ENCODE data around the gene RTRAF.
A peak's percentile ranks its signal among the peaks of the same experiment; 100 is the strongest.

The RTRAF gene

GRCh38 chr14:51988221-51988620 lies 1.1 kb upstream of the RTRAF start:
- Histone ChIP-seq H3K27ac (no peak overlapping the region), H3K27me3 (ENCODE audit: control insufficient read depth, insufficient read depth, low read length) (no peaks in the 10 kb centered on the region), H3K4me2 (ENCODE audit: low read length) (no peak overlapping the region), H3K9ac (no peak overlapping the region), H2AFZ (peak overlapping the region; percentile 97), H3K4me3 (ENCODE audit: low read depth, low read length) (peak overlapping the region; percentile 93), H3K79me2 (peaks cover 15% of the 10 kb centered on the region), H3K4me1 (no peaks in the 10 kb centered on the region), H3K9me3 (ENCODE audit: control insufficient read depth, low read length) (no peaks in the 10 kb centered on the region), H3K36me3 (ENCODE audit: control insufficient read depth, insufficient read depth, low read length) (no peaks in the 10 kb centered on the region)
- TF ChIP-seq CTCF (IDR thresholded peaks at IDR 0.05) = no peak

DNA sequence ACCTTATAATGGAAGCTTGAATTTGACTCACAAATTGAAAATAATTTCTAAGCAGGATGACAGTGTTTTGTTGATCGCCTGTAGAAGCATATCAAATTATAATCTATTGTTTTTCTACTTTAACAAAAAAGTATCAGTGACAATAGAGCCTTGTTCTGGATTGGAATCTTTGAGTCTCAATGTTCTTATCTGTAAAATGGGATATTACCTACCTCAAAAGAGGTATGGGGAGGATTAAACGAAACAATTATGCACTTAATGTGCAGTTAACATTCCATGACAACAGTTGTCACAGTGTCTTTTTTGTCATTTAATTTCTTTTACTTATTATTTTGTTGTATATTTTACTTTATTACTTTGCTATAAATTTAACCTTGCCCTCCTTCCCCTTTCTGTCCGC lies 1.1 kb downstream of the RTRAF start:
- no peak for TF ChIP-seq CTCF (IDR thresholded peaks at IDR 0.05)
- no peaks in the 10 kb centered on the region for H3K4me1 ChIP-seq
- no peak overlapping the region for H3K9ac ChIP-seq
- no peaks in the 10 kb centered on the region for H3K36me3 ChIP-seq (ENCODE audit: control insufficient read depth, insufficient read depth, low read length)
- H3K9me3 ChIP-seq (ENCODE audit: control insufficient read depth, low read length) = no peaks in the 10 kb centered on the region
- H3K27ac ChIP-seq = no peak overlapping the region
- peak overlapping the region; percentile 93 for H3K4me3 ChIP-seq (ENCODE audit: low read depth, low read length)
- H3K27me3 ChIP-seq (ENCODE audit: control insufficient read depth, insufficient read depth, low read length) = no peaks in the 10 kb centered on the region
- H3K79me2 ChIP-seq = peaks cover 15% of the 10 kb centered on the region
- H3K4me2 ChIP-seq (ENCODE audit: low read length) = peak overlapping the region; percentile 87
- H2AFZ ChIP-seq = no peak overlapping the region

DNA sequence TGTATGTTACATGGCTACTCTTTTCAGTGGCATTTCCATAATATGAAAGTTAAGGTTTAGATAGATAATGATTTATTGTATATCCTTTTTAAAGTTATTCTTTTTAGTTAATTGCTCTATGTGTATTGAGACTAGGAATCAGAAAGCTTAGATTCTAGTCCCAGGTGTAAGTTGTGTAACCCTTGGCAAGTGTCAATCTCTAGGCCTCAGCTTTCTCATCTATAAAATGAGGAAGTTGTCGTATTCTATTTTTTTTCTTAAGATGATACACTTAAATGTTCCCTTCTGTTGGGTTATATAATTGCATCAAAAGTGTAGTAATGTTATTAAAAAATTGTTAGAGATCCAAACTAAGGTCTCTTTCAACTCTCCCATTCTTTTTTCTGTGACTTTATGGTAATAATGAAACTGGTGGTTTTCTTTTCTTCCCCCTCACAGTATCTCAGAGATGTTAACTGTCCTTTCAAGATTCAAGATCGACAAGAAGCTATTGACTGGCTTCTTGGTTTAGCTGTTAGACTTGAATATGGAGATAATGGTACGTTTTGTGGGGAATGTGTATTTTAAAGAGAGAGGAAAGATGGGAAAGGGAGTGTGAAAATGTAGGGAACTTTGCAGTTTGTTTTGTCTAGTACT lies 4.1 kb downstream of the RTRAF start:
- Histone ChIP-seq H3K4me1 (no peaks in the 10 kb centered on the region), H3K4me3 (ENCODE audit: low read depth, low read length) (no peak overlapping the region), H3K36me3 (ENCODE audit: control insufficient read depth, insufficient read depth, low read length) (no peaks in the 10 kb centered on the region), H2AFZ (no peak overlapping the region), H3K9me3 (ENCODE audit: control insufficient read depth, low read length) (no peaks in the 10 kb centered on the region), H3K9ac (no peak overlapping the region), H3K27me3 (ENCODE audit: control insufficient read depth, insufficient read depth, low read length) (no peaks in the 10 kb centered on the region), H3K4me2 (ENCODE audit: low read length) (no peak overlapping the region), H3K27ac (no peak overlapping the region), H3K79me2 (peaks cover 13% of the 10 kb centered on the region)
- no peak for TF ChIP-seq CTCF (IDR thresholded peaks at IDR 0.05)

- Histone ChIP-seq H3K4me3 (ENCODE audit: low read depth, low read length) (no peak overlapping the region), H3K27ac (no peak overlapping the region), H3K4me1 (no peaks in the 10 kb centered on the region), H3K27me3 (ENCODE audit: control insufficient read depth, insufficient read depth, low read length) (no peaks in the 10 kb centered on the region), H3K9ac (no peak overlapping the region), H3K79me2 (no peaks in the 10 kb centered on the region), H3K4me2 (ENCODE audit: low read length) (no peak overlapping the region), H3K36me3 (ENCODE audit: control insufficient read depth, insufficient read depth, low read length) (no peaks in the 10 kb centered on the region), H3K9me3 (ENCODE audit: control insufficient read depth, low read length) (no peaks in the 10 kb centered on the region), H2AFZ (no peak overlapping the region)
- peak; percentile 68 for TF ChIP-seq CTCF (IDR thresholded peaks at IDR 0.05)
These were observed 6.9 kb downstream of the RTRAF start for GRCh38 chr14:51996148-51996746.

DNA sequence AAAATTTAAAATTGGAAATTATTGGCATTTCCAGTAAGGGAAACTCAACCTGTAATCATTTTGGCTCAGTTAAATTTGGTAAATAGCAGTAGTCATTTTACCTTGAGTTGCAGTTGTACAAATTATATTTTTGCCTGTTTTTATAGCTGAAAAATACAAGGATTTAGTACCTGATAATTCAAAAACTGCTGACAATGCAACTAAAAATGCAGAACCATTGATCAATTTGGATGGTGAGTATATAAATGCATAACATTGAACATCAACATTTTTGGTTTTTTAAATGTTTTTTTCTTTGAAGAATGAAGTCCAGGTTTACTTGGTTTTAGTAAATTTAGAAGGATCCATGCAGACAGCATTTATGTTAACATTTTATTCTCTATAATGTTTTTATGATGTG lies 9.0 kb downstream of the RTRAF start:
- Histone ChIP-seq H3K79me2 (no peaks in the 10 kb centered on the region), H3K4me1 (no peaks in the 10 kb centered on the region), H3K4me3 (ENCODE audit: low read depth, low read length) (no peak overlapping the region), H3K27ac (no peak overlapping the region), H2AFZ (no peak overlapping the region), H3K9me3 (ENCODE audit: control insufficient read depth, low read length) (no peaks in the 10 kb centered on the region), H3K36me3 (ENCODE audit: control insufficient read depth, insufficient read depth, low read length) (no peaks in the 10 kb centered on the region), H3K4me2 (ENCODE audit: low read length) (no peak overlapping the region), H3K9ac (no peak overlapping the region), H3K27me3 (ENCODE audit: control insufficient read depth, insufficient read depth, low read length) (no peaks in the 10 kb centered on the region)
- no peak for TF ChIP-seq CTCF (IDR thresholded peaks at IDR 0.05)
